KBM-7 (cell line): ENCODE data around the gene PCDH10.
A peak's percentile ranks its signal among the peaks of the same experiment; 100 is the strongest.

Experiments used
- DNase-seq: peaks from one replicate; pipeline ENCODE4 v3.0.0-alpha.2; 2015
- in situ Hi-C: fragments of 300-500 bp; cut with MboI; formaldehyde crosslinking; loops from 2 replicates; pipeline ENCODE4 v1.14.3; 2020; ENCODE audit warnings: low sequenced_read_pairs, low pct_unique_long_range_greater_than_20kb, mixed read lengths

The PCDH10 gene

DNA sequence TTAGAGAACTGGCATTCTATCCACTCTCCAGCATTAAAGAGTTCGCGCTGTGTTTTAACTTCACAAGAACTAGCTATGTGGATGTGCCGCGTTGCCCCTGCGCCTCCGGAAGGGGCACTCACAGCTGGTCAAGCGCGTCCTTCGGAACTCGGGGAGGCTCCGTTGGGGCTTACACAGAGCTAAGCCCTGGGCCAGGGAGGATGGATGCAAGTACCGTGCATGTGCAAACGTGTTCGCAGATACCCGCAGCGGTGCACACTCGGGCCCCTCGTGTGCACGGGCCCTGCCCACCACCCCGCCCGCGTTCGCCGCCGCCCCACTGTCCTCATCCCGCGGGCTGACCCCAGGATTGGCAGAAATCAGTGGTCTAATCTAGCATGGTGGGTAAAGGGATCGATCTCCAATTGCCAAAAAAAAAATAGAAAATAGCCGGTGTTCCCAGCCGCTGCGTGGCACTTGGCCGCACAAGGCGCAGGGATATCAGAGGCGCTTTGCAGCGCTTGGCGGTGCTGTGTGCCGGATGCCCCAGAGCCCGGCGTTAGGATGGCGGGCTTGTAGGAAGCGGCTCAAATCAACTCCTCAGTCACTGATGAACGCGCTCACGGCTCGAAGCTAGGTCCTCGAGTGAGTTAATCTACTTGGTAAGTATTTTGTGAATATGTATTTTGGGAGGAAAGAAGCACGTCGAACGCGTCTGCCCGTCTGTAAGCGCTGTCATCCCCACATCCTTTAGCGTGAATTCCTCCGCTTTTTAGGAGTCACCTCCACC, 989 bp upstream of the PCDH10 start:
- in situ Hi-C loops = no loop called here
- DNase-seq = no peak

DNA sequence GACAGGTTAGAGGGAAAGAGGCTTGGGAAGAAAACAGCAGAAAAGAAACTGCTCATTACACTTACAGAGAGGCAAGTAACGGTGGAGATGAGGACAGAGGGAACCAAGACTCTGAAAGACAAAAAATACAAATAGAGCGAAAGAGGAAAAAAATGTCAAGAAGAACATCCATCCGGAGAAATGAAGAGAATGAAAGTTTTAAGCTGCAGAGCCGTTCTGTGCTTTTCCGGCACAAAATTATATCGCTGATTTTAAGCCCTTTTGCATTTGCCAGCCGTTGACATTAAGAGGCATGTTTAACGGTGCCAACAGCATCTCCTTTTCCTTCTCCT, 236 bp downstream of the PCDH10 start:
- no peak for DNase-seq
- in situ Hi-C loops = no loop called here

DNA sequence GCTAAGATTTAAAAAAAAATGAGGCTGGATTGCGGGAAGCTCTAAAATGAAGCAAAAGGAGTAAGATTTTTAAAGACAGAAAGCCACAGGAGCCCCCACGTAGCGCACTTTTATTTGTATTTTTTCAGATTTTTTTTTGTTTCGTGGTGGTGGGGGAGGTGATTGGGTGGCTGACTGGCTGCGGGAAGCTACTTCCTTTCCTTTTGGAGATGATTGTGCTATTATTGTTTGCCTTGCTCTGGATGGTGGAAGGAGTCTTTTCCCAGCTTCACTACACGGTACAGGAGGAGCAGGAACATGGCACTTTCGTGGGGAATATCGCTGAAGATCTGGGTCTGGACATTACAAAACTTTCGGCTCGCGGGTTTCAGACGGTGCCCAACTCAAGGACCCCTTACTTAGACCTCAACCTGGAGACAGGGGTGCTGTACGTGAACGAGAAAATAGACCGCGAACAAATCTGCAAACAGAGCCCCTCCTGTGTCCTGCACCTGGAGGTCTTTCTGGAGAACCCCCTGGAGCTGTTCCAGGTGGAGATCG, 908 bp downstream of the PCDH10 start:
- in situ Hi-C loops = no loop called here
- no peak for DNase-seq

DNA sequence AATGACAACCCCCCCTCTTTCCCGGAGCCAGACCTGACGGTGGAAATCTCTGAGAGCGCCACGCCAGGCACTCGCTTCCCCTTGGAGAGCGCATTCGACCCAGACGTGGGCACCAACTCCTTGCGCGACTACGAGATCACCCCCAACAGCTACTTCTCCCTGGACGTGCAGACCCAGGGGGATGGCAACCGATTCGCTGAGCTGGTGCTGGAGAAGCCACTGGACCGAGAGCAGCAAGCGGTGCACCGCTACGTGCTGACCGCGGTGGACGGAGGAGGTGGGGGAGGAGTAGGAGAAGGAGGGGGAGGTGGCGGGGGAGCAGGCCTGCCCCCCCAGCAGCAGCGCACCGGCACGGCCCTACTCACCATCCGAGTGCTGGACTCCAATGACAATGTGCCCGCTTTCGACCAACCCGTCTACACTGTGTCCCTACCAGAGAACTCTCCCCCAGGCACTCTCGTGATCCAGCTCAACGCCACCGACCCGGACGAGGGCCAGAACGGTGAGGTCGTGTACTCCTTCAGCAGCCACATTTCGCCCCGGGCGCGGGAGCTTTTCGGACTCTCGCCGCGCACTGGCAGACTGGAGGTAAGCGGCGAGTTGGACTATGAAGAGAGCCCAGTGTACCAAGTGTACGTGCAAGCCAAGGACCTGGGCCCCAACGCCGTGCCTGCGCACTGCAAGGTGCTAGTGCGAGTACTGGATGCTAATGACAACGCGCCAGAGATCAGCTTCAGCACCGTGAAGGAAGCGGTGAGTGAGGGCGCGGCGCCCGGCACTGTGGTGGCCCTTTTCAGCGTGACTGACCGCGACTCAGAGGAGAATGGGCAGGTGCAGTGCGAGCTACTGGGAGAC, 1.6 kb downstream of the PCDH10 start:
- DNase-seq = no peak
- in situ Hi-C loops = no loop called here

DNA sequence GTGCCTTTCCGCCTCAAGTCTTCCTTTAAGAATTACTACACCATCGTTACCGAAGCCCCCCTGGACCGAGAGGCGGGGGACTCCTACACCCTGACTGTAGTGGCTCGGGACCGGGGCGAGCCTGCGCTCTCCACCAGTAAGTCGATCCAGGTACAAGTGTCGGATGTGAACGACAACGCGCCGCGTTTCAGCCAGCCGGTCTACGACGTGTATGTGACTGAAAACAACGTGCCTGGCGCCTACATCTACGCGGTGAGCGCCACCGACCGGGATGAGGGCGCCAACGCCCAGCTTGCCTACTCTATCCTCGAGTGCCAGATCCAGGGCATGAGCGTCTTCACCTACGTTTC, 2.2 kb downstream of the PCDH10 start:
- DNase-seq = no peak
- in situ Hi-C loops = no loop called here

DNA sequence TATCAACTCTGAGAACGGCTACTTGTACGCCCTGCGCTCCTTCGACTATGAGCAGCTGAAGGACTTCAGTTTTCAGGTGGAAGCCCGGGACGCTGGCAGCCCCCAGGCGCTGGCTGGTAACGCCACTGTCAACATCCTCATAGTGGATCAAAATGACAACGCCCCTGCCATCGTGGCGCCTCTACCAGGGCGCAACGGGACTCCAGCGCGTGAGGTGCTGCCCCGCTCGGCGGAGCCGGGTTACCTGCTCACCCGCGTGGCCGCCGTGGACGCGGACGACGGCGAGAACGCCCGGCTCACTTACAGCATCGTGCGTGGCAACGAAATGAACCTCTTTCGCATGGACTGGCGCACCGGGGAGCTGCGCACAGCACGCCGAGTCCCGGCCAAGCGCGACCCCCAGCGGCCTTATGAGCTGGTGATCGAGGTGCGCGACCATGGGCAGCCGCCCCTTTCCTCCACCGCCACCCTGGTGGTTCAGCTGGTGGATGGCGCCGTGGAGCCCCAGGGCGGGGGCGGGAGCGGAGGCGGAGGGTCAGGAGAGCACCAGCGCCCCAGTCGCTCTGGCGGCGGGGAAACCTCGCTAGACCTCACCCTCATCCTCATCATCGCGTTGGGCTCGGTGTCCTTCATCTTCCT, 2.7 kb downstream of the PCDH10 start:
- DNase-seq = no peak
- in situ Hi-C loops = no loop called here

DNA sequence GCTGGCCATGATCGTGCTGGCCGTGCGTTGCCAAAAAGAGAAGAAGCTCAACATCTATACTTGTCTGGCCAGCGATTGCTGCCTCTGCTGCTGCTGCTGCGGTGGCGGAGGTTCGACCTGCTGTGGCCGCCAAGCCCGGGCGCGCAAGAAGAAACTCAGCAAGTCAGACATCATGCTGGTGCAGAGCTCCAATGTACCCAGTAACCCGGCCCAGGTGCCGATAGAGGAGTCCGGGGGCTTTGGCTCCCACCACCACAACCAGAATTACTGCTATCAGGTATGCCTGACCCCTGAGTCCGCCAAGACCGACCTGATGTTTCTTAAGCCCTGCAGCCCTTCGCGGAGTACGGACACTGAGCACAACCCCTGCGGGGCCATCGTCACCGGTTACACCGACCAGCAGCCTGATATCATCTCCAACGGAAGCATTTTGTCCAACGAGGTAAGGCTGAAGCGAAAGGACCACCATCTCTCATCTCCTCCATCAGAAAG, 3.3 kb downstream of the PCDH10 start:
- in situ Hi-C loops = no loop called here
- DNase-seq = no peak

DNA sequence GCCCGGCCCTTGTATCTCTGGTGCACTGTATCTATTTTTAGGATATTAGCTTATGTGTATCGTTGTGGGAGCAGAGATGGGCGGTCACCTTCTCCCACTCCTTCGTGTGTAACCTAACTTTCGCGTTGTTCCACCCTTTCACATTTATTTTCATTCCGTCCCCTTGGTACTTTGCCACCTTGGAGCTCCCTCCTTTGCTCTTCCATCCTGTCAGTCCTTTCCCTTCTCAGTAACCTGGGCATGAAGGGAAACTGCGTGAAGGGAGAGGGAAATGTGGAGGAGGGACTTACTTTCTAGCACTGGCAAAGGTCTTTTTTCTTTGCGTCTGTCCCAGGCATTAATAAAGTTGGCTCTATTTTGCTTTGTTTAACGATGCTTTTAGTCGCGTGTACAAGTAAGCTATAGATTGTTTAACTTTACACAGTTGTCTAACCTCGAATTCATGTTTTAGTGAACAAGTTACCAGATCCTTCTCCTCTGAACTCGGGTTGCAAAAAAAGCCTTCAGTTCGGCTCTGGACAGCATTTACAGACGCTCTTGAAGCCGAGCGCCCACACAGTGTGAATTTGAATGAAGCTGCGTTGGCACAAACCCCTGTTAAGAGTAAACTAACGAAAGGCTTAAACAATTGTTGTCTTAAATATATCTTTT, 3.9 kb downstream of the PCDH10 start:
- in situ Hi-C loops = no loop called here

DNA sequence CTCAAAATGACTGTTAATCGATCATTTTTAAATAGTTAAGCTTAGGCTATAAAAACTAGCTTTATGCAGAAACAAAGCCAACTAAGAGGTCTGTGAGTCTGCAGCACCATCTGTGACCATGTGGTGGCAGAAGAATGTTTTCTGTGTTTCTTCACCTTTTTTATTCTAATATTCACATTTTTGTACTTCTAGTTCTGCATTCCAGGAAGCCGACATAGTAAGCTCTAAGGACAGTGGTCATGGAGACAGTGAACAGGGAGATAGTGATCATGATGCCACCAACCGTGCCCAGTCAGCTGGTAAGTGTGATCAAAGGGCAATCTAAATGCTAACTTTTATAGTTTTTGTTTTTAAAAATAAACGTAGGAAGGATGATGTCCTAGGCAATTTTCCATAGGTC, 5.6 kb downstream of the PCDH10 start:
- DNase-seq = peak; percentile 62
- in situ Hi-C loops = no loop called here

More for the DNA sequence above, 3.9 kb downstream of the PCDH10 start:
- DNase-seq = no peak

DNA sequence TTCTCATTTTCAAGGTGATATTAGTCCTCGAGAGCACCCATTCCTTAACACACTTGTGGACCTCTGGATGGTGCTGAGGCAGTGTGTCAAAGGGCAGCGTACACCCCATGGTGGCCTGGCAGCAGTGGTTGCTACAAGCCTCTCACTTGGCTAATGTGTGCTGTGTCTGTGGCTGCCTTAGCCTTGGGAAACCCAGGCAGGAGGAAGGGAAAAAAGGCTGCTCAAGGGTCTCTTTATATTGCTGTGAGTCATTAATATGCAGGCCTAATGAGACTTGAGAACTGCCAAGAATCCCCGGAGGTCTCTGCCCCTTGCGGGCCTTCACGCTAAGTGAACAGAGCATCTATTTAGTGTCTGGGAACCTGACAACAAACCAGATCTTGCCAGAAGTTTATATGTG, 7.0 kb downstream of the PCDH10 start:
- no peak for DNase-seq
- in situ Hi-C loops = no loop called here

DNA sequence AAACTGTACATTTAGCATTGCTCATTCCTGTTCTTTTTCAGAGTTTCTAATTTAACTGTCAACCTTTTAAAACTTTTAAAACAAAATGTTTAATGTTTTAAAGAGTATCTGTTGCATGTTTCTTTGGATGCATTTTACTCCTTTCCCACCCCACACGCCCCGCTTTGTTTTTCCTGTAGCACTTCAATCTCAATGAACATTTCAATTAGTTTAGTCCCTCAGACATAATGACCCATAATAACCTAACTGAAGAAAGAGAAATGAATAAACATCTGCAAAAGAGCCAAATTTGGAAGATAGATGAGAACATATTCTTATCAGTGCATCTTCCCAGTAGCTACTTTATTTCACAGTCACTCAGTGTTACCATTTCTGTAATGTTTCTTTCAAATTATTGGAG, 7.5 kb downstream of the PCDH10 start:
- in situ Hi-C loops = no loop called here
- no peak for DNase-seq

DNA sequence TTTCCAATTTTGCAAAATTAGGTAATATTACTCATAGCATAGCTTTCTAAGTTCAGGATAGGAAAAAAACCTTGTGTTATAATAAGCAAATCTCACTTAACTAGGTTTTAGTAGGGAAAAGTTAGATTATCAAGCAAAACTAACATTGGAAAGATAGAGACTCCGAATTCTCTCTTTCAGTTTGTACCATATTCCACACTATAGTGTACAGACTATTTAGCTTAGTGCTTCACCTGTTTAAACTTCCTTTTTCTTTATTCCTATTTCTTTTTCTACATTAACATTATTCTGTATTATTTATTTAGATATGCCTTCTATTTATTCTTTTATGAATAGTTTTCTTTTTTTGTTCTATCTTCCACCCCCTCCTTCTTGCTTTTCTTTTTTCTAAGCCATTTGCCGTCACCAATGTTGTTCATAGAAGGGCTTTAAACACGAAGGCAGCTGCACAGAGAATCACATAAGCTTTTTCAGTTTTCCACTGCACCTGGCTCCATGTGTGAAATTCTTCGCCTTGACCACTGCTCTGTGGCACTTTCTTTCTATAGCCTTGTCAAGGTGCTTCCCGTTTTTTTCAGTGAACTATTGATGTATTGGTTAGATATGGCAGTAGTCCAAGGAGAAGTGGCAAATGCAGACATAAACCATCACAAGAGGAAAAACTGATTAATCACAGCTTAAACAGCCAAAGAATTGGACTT, 8.5 kb downstream of the PCDH10 start:
- in situ Hi-C loops = no loop called here
- peak; percentile 86 for DNase-seq

DNA sequence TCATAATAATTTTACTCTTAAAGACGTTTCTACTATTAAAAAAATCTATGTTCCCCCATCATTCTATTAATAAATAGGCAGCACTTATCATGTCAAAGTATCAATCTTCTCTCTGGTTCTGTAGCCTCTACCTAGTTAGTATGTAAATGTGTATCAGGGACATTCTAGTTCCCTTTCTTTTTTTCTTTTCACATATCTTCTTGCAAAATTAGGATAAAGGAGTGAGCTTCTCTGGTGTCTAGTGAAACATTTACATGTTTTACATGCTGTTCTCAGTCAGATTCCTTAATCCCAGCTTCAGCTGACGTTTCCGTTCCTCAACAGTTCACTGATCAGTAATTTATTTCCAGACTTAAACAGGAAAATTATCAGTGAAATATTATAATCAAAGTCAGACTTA, 11.8 kb downstream of the PCDH10 start:
- DNase-seq = no peak
- in situ Hi-C loops = no loop called here

DNA sequence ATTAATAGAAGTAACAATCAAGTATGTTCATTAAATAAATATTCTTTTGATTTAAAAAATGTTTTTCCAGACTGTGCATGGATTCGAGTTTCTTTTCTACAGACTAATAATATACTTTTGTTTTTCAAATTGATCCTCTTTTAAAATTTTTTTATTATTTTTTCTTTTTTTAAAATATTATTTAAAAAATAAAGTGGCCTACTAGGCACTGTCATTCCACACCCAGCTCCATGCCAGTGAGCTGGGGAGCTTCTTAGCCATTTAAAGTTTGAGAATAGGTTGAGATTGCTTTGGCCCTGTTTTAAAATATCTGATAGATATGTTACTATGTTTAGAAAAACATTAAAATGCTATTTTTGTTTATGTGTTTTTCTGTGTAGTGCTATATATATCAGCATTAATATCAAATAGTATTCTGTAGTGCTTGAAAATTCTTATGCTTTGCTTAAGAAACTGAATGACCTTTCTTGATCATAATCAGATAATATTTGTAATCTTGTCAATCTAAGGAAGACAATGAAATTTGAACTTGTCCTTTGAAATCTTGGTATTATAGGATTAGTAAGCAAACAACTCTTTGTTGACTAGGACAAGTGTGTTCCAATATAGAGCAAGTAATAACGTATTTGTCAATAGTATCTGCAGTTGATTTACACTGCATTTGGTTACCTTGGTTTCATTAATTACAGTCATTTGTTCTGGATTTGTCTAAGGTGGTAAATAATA, 12.6 kb downstream of the PCDH10 start:
- in situ Hi-C loops = no loop called here
- DNase-seq = no peak

DNA sequence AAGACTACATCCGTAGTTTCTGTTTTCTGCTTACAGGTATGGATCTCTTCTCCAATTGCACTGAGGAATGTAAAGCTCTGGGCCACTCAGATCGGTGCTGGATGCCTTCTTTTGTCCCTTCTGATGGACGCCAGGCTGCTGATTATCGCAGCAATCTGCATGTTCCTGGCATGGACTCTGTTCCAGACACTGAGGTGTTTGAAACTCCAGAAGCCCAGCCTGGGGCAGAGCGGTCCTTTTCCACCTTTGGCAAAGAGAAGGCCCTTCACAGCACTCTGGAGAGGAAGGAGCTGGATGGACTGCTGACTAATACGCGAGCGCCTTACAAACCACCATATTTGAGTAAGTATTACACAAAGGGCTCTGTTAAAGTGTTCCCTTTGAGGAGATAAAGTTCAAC, 13.8 kb downstream of the PCDH10 start:
- no peak for DNase-seq
- in situ Hi-C loops = no loop called here

DNA sequence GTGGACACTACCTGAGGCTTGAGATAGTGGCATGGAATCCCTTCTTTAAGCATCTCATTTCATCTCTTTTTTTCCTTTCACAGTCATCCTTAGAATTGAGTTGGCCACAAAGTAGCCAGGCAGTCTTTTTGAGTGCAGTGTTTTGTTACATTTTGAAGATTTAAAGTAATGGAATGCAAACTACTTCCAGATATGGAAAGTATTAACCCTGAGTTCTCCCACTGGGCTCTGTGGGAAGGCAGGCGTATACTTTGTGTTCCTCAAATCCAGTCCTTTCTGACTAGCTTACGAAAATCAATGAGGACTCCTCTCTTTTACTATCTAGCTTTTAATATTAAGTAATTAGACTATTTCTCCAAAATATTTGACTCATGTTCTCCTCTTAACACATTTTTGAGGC, 29.9 kb downstream of the PCDH10 start:
- in situ Hi-C loops = no loop called here
- DNase-seq = no peak

DNA sequence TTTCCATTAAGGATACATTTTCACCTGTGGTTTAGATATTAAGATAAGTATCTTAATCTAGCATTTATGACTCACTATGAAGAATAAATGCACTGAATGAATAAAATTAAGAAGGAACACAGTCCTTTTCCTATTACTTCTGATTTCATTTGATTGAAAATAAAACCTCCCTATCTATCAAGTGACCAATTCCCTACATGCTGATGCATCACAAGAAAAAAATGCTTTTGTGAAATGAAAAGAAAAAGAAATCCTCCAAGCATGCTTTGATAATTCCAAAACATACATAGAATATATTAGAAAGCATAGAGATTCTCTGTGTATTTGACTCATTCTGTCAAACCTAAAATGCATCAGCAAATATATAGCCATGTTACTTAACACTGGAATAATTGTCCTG, 37.1 kb downstream of the PCDH10 start:
- no peak for DNase-seq
- in situ Hi-C loops = no loop called here

DNA sequence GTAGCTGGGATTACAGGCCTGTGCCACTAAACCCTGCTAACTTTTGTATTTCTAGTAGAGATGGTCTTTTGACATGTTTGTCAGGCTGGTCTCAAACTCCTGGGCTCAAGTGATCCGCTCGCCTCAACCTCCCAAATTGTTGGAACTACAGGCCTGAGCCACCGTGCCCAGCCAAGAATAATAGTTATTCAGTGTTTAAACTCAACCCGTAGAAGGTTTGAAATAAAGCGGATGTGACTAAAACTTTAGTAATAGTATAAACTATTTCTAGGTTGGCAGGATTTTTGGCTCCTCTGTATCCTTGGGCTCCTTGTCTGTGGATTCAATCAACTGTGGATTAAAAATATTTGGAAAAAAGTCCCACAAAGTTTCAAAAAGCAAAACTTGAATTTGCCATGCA, 37.8 kb downstream of the PCDH10 start:
- in situ Hi-C loops = no loop called here
- no peak for DNase-seq
